HG03025 (cell line): Measurements from ENCODE around the gene NTN5.
A peak's percentile ranks its signal among the peaks of the same experiment; 100 is the strongest.
"Not testable (repeated sequence)": the region's sequence is repeated elsewhere in the genome, so short reads cannot be mapped to it uniquely, and the experiment has no call there.

Experiments used
- ATAC-seq: cut with Tn5 transposase; IDR thresholded peaks from one replicate; pipeline ENCODE4 v1.9.1; 2021; ENCODE audit warnings: mild to moderate bottlenecking, moderate library complexity; ENCODE audit not compliant: unreplicated experiment, low FRiP score

Gene NTN5

DNA sequence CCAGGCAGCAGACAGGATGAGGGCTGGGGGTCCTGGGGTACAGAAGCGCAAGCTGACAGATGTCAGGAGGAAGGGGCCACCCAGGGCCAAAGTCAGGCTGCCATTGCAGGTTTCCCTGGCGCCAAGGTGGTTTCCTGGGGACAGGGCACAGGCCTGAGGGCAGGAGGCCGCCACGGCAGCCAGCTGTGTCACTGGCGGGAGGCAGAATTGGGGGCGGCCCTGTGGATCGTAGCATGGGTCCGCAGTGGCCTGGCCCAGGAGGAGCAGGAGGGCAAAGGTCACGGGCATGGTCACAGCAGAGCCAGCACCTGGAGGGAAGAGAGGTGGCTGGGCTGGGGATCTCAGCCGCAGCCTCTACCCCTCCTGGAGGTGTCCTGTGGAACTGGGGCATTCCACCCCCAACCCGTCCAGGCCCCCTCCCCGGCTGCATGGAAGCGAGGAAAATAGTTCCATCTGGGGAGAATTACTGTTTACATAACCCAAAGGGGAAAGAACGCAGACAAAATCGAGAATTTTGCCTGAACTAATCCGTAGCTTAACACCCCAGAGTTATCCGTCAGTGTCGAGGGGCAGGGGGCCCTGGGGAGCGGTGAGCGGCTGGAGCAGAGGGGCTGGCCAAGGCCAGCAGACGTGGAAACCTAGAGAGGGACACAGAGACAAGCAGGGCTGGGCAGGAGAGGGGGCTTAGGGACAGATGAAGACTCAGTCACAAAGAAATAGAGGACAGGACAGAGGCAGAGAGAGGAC is 1.9 kb downstream of the NTN5 start:
- no peak for ATAC-seq

GRCh38 chr19:48669903-48670668 is 2.7 kb downstream of the NTN5 start:
- ATAC-seq, result no peak

DNA sequence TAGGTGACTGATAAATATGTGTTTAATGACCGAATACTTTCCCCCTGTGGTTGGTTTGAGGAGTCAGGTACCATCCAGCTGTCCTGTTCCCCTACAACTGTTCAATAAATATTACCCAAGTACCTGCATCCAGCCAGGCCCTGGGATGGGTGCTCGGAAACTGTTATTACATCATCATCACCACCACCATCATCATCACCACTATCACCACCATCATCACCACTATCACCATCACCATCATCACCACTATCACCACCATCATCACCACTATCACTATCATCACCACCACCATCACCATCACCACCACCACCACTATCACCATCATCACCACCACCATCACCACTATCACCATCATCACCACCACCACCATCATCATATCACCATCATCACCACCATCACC is 4.1 kb downstream of the NTN5 start:
- ATAC-seq, result no peak

DNA sequence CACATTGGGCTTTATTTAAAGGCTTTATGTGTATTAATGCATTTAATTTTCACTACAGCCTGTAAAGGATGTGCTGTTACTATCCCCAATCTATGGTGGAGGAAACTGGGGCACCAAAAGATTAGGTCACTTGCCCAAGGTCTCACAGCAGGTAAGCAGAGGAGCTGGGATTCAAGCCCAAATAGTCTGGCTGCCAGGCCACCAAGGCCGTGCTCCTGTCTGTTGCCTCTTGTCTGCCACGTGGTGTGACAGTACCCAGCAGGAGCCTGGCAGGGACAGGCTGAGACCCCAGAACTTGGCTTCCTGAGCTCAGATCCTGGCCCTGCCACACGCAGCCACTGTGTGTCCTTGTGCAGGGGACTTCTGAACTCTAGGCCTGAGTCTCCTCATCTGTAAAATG is 4.5 kb downstream of the NTN5 start:
- ATAC-seq, result no peak

- no peak for ATAC-seq
These were observed 7.0 kb downstream of the NTN5 start for GRCh38 chr19:48665786-48666185.

GRCh38 chr19:48664476-48664875 is 8.3 kb downstream of the NTN5 start:
- no peak for ATAC-seq

DNA sequence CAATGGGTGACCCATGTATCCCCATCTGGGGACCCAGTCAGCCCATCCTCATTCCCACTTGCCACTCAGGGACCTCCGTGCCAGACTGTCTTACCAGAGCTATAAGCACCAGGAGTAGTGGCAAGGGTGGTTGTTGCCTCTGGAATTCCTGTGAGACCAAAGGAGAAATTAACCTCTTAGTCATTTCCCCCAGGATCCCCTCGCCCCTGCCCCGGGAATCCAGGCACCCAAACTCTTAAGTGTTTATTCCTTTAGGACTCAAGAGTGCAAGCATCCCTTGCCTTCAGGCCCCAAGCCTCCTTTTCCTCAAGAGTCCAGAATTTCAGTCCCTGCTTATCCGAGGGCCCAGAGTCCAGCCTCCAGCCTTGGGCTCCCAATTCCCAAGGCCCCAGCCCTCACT is 9.2 kb downstream of the NTN5 start:
- no peak for ATAC-seq

DNA sequence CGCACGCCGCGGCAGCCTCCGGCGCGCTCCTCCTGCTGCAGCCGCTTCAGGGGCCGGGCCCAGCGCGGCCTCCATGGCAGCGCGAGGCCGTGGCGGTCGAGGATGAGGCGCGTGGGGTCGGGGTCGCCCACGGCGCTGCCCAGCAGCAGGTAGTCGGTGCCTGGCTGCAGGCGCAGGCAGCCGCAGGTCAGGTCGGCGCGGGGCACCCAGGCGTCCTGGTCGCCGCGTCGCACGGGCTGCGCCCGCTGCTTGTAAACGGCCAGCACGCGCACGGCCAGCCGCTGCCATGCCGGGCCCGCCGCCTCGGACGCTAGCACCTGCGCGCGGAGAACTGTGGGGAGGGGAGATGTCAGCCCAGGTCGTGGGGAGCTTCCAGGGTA is 11.1 kb downstream of the NTN5 start:
- no peak for ATAC-seq

DNA sequence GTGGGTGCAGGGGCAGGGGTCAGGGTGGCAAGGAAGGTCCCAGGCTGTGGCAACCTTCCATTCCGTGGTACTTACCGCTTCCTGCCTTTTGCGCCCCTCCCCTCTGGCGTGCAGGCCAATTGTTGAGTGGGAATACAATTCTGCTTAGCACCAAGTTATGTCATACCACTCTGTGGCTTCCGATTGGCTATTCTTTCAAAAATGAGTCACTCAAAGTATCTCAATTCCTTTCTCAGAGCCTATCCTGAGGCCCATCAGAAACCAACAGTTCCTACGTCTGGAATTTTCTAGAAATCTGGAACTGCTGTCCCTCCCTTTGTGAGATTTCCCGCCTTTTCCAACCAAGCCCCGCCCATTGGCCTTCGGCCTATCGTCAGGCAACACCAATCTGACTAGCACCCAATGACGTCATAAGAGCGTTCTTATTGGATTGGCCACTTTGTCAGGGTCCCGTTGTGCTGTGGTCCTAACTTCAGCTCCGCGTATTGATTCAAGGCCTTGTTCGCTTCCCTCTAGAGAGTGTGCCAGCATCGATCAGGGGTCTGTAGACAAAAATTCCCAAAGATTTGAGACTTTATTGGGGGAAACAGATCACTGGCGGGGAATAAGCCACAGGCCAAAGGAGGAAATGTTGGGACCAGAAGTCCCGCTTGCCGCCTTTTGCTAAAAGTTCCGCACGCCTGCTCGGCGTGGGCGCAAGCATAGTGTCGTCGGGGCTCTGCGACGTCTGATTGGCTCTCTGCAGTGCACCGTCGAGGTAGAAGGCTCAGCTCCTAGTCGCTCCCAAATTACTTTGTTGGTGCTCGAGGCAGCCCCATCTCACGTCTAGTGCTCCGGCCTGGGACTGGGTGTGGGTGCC is 11.7 kb downstream of the NTN5 start:
- peak; percentile 79 for ATAC-seq

- no peak for ATAC-seq
These were observed 13.0 kb downstream of the NTN5 start for GRCh38 chr19:48659768-48660167.

- ATAC-seq, result no peak
These were observed 14.3 kb downstream of the NTN5 start for GRCh38 chr19:48658483-48658882.

- not testable (repeated sequence) for ATAC-seq
These were observed 15.0 kb downstream of the NTN5 start for GRCh38 chr19:48657828-48658227.

- ATAC-seq, result no peak
These were observed 15.9 kb downstream of the NTN5 start for GRCh38 chr19:48656840-48657474.

DNA sequence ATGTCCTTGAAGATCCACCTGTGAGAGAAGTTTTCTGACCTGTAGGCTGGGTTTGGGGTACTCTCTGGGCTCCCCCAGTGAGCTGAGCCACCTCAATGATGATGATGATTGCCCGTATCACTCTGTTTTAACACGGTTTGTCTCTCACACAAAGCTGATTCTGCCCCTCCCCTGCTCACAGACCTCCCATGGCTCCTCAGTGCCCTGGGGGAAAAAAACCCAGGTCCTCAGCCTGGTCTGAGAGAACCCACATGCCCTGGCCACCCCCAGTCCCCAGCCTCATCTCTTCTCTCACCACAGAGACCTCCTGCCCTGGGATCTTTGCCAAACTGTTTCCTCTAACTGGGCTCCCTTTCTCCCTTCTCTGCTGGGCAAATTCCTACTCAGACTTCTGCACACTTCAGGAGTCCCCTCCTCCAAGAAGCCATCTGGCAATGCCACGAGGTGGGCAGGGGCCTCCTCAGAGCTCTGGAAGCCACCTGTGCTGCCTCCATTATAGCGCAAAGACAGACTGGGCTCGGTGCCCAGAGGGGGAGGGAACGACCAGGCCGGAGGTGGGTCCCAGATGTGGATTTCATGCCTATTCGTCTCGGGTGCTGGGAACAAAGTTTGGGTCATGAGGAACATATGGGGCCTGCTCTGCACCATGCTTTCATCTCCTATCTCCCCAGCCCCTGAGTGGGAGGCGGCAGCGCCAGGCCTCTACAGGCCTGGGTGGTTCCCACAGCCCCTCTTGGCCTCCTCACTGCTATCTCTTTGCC is 18.3 kb downstream of the NTN5 start:
- ATAC-seq, result no peak

GRCh38 chr19:48651683-48652048 is 21.2 kb downstream of the NTN5 start:
- no peak for ATAC-seq

DNA sequence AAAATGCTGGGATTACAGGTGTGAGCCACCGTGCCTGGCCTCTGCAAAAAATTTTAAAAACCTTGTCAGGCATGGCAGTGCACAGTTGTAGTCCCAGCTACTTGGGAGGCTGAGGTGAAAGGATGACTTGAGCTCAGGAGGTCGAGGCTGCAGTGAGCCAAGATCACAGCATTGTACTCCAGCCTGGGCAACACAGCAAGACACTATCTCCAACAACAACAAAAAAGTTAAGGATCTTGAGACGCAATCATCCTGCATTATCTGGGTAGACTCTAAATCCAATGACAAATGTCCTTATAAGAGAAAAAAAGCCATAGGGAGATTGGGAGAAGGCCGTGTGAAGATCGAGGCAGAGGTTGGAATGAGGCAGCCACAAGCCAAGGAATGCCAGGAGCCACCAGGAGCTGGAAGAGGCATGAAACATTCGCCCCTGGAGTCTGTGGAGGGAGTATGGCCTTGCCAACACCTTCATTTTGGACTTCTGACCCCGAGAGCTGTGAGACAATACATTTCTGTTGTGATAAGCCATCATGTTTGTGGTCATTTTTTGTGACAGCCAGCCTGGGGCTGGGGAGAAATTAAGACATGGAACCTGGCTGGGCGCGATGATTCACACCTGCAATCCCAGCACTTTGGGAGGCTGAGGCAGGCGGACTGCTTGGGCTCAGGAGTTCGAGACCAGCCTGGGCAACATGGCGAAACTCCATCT is 21.7 kb downstream of the NTN5 start:
- no peak for ATAC-seq

GRCh38 chr19:48648134-48648533 is 24.7 kb downstream of the NTN5 start:
- no peak for ATAC-seq

DNA sequence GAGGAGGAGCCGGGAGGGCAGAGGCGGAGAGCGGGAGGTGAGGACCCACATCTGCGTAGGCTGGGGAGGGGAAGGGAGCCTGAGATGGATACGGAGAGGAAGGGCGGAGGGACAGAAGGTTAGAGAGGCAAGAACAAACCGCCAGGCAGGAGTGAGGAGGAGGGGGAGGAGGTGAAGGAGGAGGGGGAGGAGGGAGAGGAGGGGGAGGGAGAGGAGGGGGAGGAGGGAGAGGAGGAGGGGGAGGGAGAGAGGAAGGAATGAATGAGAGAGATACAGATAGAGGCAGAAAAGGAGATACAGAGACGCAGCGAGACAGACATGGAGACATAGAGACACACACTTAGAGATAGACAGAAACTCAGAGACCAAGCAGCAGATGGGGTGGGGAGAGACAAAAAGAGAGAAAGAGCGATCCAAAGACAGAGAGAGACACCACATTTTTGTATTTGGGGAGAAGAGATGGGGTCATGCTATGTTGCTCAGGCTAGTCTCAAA is 26.0 kb downstream of the NTN5 start:
- no peak for ATAC-seq

DNA sequence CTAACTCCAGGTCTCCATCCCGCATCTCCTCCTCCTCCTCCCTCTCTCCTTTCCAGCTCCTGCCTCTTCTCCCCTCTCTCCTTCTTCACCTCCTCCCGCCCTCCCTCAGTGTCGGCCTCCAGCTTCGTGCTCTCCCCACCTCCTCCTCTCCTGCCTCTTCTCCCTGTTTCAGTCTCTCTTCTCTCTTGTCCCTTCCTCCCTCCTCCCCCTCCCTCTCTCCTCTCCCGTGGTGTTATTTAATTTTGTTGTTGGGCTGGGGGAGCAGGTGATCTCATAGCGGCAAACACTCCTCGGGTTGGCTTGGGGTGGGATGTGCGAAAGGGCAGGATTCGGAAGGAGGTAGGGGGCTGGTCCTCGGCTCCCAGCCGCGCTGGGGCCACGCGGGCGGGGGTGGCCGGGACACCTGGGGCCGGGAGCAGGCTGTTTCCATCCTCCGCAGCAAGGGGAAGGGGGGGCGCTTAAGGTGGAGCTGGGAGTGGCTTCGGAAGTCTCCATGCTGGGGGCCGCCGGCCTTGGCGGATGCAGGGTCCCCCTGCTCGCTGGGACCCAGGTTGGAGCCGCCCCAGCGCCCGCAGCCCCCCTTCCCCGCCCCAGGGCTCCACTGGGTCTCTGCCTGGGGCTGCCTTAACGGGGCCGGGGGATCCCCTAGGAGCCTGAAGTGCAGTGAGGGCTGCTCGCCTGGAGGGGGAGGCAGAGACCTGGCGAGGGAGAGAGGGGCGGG is 26.7 kb downstream of the NTN5 start, which contains the start of gene CA11:
TSS of gene CA11 (minus strand) at position 187 of the 721 bp plus-strand sequence. CDS start 555 bp downstream, outside the sequence.
- ATAC-seq, result peak; percentile 51
